Nephron progenitor cell (in vitro differentiated cells): ENCODE data around the gene ARHGEF7.

Source experiments
- DNase-seq: peaks from one replicate; pipeline ENCODE4 v3.0.0; 2021
- H3K27ac Mint-ChIP-seq: 2 replicates; pipeline ENCODE4 v1.8.0; 2021; ENCODE audit warnings: mild to moderate bottlenecking, moderate library complexity, mixed read lengths
- H3K27me3 Mint-ChIP-seq: 2 replicates; pipeline ENCODE4 v1.8.0; 2021; ENCODE audit warnings: mild to moderate bottlenecking, low read depth, mixed read lengths; ENCODE audit not compliant: poor library complexity
- H3K36me3 Mint-ChIP-seq: 2 replicates; pipeline ENCODE4 v1.8.0; 2021; ENCODE audit warnings: low read depth, mixed read lengths
- H3K4me1 Mint-ChIP-seq: 2 replicates; pipeline ENCODE4 v1.8.0; 2021; ENCODE audit warnings: mixed read lengths
- H3K4me3 Mint-ChIP-seq: 2 replicates; pipeline ENCODE4 v1.8.0; 2021; ENCODE audit warnings: mild to moderate bottlenecking, moderate library complexity, mixed read lengths
- H3K9me3 Mint-ChIP-seq: 2 replicates; pipeline ENCODE4 v1.8.0; 2021; ENCODE audit warnings: mild to moderate bottlenecking, moderate library complexity, mixed read lengths
- CTCF ChIP-seq: fragments of 200-600 bp; sonication (generic); IDR thresholded peaks from 2 replicates; pipeline ENCODE4 v1.5.0; 2021; ENCODE audit warnings: antibody characterized with exemption

ARHGEF7 gene

DNA sequence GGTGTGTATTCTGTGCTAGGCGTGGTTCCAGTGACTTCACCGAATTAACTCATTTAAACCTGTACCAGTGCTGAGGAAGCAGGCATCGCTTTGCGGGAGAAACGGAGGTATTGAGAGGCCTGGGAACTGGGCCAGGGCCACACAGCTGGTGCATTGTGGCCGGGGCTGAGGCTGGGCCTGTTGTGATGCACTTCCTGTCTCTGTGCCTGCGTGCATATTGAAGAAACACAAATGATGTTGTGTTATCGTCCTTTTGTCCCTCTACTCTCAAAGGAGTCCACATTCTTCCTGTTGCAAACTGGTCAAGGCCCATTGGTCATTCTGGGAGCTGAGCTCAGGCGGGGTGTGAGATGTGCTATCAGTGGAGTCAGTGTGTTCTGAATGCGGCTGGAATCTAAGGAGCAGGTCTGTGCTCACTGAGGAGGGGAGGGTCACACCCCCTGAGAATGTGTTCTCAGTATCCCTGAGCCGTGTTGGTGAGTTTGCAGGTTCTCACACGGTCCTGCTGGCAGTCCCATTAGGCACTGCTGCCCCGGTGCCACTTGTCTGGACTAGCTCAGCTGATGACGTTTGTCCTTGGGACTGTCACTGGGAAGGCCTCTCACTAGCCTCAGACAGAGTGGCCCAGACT is 62.1 kb downstream of the ARHGEF7 start:
- peaks cover 59% of the 10 kb centered on the region for H3K4me1 Mint-ChIP-seq
- peaks cover 43% of the 10 kb centered on the region for H3K36me3 Mint-ChIP-seq
- H3K27ac Mint-ChIP-seq: peak overlapping the region; percentile 88
- no peak for TF ChIP-seq CTCF
- H3K4me3 Mint-ChIP-seq: no peak overlapping the region
- no peak for DNase-seq
- H3K9me3 Mint-ChIP-seq: no peaks in the 10 kb centered on the region
- no peaks in the 10 kb centered on the region for H3K27me3 Mint-ChIP-seq

DNA sequence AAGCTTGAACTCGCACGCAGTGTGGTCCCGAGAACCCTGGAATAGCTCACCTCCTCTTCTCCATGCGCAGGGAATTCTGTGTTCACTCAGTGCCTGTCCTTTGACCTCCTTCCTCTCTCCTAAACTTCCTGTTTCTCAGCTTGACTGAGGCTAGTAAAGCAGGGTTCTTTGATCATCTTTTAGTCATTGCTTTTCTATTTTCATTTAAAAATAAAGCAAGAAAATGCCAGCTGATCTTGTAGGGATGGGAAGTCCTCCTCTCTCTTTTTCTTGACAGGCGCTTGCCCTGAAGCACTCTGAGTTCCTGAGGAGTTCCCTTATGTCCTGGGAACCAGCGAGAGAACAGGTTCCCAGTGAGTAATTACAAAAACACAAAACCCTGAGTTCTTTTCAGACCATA is 62.8 kb downstream of the ARHGEF7 start:
- TF ChIP-seq CTCF: no peak
- Mint-ChIP-seq H3K36me3 (peaks cover 43% of the 10 kb centered on the region), H3K4me1 (peaks cover 57% of the 10 kb centered on the region)

DNA sequence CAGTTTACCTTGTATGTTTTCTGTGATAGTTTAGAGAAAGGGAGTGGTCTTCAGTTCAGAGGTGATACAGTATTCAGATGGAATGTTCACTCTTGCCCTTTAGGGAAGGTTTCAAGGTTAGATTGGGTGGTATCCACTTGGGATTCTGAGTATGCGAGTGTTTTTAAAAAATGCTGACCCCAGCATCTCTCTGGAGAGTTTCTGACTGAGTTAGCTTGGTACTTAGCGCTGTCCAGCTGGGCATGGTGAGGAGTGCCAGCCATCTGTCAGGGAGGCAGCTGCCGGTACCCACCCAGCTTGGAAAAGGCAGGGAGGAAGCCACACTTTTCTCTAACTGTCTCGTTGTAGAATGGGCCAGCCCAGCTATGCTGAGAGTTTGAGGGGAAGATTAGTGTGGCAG is 63.3 kb downstream of the ARHGEF7 start:
- Mint-ChIP-seq H3K27me3 (no peaks in the 10 kb centered on the region), H3K4me1 (peaks cover 52% of the 10 kb centered on the region), H3K36me3 (peaks cover 43% of the 10 kb centered on the region), H3K9me3 (no peaks in the 10 kb centered on the region), H3K27ac (peak overlapping the region; percentile 88), H3K4me3 (no peak overlapping the region)
- no peak for DNase-seq
- TF ChIP-seq CTCF: no peak

More for the DNA sequence above, 62.8 kb downstream of the ARHGEF7 start:
- H3K9me3 Mint-ChIP-seq: no peaks in the 10 kb centered on the region
- no peak overlapping the region for H3K4me3 Mint-ChIP-seq
- DNase-seq: no peak
- H3K27me3 Mint-ChIP-seq: no peaks in the 10 kb centered on the region
- peak overlapping the region; percentile 88 for H3K27ac Mint-ChIP-seq

DNA sequence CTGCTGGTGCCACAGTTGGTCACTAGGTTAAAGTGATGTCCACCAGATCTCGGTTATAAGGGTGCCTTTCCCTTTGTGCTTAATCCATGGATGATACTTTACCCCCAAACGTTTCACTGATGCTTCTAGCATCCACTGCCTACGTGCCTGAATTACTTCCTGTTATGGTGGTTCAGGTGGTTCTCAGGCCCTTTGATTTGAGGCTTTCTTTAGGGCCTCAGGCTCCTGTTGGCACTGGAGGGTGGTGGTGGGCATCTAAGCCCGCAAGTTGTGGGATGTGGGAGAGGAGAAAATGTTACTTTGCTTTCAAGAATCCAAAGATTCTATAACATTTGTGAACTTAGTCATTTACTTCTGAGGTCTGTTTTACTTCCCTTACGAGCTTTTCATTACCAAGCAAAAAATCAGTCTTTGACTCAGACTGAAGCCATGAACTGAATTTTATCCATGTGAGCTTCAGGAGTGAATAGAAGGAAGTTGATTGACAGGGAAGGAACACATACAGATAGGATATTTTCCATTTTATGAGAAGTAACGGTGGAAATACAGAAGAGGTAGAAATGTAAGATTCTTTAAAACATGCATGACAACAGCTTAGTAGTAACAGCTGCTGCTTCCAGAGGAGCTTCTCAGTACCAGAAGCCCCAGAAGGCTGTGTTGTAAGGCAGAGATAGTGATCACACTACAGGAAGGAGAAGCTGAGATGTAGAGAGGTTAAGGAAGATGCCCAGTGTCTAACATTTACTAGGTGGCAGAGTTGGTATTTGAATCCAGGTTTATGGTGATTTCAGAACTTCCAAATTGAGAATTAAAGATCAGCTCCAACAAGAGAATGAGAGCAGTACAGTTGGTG is 65.0 kb downstream of the ARHGEF7 start:
- Mint-ChIP-seq H3K27me3 (peaks cover 4% of the 10 kb centered on the region), H3K36me3 (peaks cover 43% of the 10 kb centered on the region), H3K9me3 (no peaks in the 10 kb centered on the region), H3K4me1 (peaks cover 56% of the 10 kb centered on the region), H3K27ac (no peak overlapping the region), H3K4me3 (no peak overlapping the region)
- TF ChIP-seq CTCF: no peak
- no peak for DNase-seq

DNA sequence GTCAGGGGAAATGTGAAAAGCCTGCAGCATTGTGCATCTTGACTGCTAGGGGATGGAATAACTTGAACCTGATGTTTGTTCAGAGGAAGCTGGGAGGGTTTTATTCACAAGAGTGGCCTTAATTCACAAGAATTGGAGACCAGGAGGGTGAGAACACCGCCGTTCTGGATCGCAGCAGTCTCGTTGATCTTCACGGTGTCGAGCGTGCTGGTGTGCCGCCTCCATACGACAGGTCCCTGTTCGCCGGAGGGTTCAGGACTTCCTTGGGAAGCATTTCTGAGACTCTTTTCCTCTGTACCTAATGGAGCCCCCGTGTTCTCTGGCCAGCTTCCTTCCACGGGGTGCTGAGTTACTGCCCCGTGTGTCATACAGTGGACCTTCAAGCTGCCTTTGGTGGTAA is 66.9 kb downstream of the ARHGEF7 start:
- Mint-ChIP-seq H3K4me1 (peaks cover 71% of the 10 kb centered on the region), H3K9me3 (no peaks in the 10 kb centered on the region)

More for the DNA sequence above, 66.9 kb downstream of the ARHGEF7 start:
- DNase-seq: no peak
- H3K27me3 Mint-ChIP-seq: peaks cover 4% of the 10 kb centered on the region
- TF ChIP-seq CTCF: no peak
- no peak overlapping the region for H3K4me3 Mint-ChIP-seq
- H3K27ac Mint-ChIP-seq: no peak overlapping the region
- H3K36me3 Mint-ChIP-seq: peaks cover 31% of the 10 kb centered on the region
